GM15510 (cell line): Measurements from ENCODE around the gene TUBA4A.

ENCODE experiments used
- POLR2A ChIP-seq: IDR thresholded peaks from 3 replicates; pipeline ENCODE4 v1.6.1; 2011; ENCODE audit warnings: borderline replicate concordance; ENCODE audit not compliant: insufficient read length; ENCODE audit errors: extremely low read depth

Gene TUBA4A

GRCh38 chr2:219218217-219218731 lies 35.4 kb downstream of the TUBA4A start:
- no peak for TF ChIP-seq POLR2A

DNA sequence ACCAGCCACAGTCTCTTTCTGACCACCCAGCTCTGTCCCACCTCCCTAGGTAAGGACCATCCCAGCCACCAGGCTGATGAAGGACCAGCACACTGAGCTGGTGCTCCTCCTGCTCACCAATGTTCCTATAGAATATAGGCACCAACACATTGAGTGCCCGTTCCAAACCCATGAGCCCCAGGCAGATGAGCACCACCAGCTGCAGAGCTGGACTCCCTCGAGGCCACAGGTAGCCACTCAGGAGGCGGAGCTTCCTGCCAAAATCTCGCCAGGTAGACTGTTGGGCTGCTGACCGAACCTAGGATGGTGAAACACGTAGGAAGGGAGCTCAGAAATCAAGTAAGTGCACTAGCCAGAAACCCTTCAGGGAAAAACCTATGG lies 37.2 kb downstream of the TUBA4A start:
- no peak for TF ChIP-seq POLR2A

DNA sequence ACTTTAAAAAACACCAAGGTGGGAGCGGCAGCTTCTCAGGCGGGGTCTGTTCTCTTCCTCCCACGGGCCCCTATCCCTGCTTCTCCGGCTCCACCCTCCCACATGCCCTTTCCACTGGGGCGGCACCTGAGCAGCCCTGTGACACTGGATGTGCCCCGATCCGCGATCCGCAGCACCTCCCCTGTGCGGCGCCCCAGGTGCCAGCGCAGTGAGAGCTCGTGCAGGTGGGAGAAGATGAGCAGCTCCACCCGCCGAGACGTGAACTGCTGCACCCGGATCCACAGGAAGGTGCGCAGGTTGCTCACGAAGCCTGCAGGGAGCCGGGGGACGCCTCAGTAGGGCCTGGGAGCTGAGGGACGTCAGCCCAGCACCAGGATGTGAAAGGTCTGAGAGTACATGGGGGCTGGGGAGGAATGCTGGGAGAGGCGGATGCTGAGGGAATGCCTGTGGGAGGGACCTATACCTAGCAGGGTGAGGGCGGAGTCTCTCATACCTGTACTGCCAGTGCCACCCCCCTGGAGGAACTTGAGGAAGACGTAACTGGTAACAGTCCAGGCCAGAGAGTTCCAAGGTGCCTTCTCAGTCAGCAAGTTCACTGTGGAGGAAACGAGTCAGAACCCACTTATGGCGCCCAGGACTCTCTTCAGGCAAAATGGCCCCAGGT lies 37.7 kb downstream of the TUBA4A start:
- no peak for TF ChIP-seq POLR2A

GRCh38 chr2:219214786-219215185 lies 38.9 kb downstream of the TUBA4A start:
- TF ChIP-seq POLR2A: no peak

DNA sequence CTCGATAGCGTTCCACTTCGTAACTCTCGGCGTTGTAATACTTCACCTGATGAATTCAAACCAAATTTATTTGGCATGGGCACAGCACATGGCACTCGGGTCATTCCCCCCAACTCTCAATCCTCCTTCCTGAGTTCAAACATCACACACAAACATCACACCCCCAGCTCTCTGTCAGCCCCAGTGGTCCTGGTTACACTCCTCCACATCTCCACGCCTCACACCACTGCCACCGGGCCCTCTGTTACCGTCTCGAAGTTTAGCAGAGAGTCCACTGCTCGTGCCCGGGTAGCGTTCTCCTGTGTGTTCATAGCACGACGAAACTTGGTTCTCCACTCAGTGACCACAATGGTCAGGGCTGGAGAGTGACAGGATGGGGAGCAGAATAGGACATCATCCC lies 39.6 kb downstream of the TUBA4A start:
- TF ChIP-seq POLR2A: no peak

DNA sequence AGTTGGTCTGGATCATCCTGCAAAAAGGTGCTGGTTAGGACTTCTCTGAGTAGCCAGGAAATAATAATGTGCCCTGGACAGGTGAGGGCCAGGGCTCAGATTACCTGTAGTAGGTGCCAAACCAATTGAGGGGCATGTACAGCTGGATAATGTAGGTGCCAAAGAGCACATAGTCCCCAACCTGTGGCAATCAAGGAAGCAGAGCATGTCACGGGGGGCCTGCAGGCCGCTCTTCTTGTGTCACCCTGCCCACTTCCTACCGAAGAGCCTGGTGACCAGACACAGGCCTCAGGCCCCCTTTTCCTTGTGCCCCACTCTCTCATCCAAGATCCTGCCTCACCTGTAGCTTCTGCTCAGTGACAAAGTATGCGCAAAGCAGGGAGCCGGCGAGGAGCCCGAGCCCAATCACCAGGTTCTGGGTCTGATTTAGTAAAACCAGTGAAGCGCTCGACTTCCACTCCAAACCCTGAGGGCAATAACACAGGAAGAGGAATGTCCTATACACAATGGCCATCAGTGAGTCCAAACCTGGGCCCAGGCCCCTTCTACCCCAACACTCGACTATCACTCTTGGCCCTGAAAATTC lies 40.1 kb downstream of the TUBA4A start:
- TF ChIP-seq POLR2A: no peak

- no peak for TF ChIP-seq POLR2A
These were observed 40.7 kb downstream of the TUBA4A start for GRCh38 chr2:219213026-219213415.

DNA sequence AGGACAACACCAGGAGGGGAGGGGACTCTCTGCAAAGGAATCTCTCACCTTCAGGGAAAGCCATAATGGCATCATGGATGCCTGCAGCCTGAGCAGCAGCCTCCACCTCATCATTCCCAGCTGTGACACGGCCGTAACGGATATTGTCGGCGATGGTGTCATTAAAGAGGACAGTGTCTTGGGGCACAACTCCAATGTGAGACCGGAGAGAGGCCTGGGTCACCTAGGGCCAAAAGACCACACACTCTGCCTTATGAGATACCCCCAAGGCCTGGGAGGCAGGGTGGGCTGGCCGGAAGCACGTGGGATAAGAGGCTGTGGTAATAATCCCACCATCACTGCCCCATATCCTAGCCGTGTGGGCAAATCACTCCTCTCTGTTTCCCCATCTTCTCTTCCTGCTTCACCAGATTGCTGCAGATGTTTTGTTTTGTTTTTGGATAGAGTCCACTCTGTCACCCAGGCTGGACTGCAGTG lies 42.8 kb downstream of the TUBA4A start:
- TF ChIP-seq POLR2A: no peak

- no peak for TF ChIP-seq POLR2A
These were observed 43.4 kb downstream of the TUBA4A start for GRCh38 chr2:219210196-219210885.

DNA sequence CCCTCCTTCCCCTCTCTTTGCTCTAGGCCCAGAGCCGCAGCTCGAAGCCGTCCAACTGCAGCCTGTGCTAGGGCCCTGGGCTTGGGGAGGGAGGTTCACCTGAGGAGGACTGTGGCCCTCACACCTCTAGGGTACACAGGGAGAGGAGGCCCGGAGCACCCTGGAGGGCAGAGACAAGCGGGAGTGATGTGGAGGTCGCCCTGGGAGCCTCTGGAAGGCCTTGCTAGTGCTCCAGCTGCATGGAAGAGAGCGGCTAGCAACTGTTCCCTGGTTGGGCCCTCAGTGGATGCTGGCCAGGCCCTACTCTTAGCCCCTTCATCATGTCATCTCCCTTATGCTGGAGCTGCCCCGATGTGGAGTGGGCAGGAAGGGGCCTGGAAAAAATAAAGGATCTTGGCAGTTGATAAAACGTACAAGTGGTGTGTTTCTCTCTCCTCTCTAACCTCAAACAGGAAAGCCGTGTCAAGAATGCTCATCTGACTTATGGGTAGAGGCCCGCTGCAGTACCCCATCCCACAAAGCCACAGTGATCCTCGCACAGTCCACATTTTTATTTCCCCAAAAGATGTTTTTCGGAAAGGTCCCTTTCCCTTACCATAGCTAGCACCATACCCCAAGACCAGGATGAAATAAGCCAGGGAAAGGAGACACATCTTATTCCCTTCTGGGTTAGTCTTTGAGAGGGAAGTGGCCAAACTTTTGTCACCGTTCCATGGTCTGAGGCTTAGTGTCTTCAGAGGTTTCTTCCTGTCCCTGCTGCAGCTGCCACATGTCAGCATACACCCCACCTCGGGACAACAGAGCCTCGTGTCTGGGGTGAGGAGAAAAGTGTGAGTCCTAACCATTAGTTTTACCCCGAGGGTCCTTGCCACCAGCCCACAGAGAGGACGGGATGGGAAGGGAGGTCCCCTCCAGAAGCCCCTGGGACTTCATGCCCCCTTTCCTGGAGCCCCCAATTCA lies 44.2 kb downstream of the TUBA4A start:
- TF ChIP-seq POLR2A: no peak

DNA sequence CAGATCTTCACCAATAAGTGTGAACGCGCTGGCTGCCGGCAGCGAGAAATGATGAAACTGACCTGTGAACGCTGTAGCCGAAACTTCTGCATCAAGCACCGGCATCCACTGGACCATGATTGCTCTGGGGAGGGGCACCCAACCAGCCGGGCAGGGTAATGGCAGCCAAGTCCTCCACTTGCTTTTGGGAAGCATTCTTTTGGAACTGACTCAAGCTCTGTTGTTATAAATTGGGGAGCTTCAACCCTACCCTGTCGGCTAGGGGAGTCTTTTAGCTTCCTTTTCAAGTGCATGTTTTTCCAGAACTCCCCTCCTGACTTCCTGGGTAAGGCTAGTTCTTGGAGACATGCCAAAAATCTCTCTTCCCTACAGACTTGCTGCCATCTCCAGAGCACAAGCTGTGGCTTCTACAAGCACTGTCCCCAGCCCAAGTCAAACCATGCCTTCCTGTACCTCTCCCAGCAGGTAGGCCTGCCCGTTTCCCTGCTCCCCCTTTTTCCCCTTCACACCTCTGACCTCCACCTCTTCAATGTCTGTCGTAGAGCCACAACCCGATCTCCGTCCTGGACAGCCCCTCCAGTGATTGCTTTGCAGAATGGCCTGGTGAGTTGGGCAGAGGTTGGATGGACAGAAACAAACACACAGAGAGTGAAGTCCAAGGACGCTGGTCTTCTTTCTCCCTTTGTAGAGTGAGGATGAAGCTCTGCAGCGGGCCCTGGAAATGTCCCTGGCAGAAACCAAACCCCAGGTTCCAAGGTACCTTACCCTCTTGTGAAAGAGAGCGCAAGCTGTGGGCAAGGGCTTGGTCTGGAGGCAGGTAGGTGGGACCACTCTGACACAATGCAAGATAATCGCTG lies 45.6 kb downstream of the TUBA4A start:
- no peak for TF ChIP-seq POLR2A

DNA sequence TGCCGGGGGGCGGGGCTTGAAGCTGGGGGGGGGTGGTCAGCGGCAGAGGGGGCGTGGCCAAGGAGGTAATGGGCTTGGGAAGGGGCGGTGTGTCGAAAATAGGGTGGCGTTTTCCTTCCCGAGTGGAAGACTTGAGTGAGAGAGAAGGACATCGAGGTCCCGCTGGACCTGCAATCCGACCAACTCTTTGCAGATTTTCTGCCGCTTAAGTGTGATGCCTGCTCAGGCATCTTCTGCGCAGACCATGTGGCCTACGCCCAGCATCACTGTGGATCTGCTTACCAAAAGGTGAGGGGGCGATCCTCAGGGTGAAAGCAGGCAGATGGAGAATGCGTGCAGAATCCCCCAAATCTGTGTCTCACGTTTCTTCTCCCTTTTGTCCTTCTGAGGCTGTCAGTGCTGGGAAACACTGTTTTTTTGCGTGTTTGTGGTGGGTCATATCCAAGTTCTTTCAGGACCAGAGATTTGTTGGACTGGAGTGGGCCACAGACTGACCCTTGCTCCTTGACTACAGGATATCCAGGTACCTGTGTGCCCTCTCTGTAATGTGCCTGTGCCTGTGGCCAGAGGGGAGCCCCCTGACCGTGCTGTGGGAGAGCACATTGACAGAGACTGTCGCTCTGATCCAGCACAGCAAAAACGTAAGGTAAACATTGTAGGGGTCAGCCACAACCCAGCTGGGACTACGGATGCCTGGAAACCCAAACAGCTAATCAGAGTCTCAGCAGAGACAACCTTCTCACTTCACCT lies 46.4 kb downstream of the TUBA4A start:
- TF ChIP-seq POLR2A: no peak
